SW 1271 (cell line): ENCODE measurements around the gene TENM4.

Experiments
- DNase-seq, 2 experiments: peaks; one replicate each; lab custom pipeline; 2025; lab: John Stamatoyannopoulos, UW

The TENM4 gene

DNA sequence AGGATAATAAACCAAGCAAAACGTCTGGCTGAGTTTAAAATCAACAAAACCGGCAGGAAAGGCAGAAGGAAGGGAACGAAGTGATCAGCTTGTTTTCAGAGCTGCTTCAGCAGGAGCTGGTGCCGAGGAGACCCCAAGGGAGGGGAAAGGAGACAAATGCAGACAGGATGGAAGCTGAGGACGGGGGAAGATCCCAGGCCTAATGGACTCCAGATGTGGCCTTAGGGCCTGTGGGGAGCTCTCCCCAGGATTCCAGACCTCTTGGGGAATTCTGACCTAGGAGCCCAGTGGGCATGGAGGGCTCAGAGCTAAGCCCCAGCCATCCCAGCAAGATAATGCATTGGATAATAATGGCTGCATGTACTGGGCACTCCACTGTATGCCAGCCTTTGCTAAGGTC, 654.7 kb downstream of the TENM4 start:
- DNase-seq: no peak

DNA sequence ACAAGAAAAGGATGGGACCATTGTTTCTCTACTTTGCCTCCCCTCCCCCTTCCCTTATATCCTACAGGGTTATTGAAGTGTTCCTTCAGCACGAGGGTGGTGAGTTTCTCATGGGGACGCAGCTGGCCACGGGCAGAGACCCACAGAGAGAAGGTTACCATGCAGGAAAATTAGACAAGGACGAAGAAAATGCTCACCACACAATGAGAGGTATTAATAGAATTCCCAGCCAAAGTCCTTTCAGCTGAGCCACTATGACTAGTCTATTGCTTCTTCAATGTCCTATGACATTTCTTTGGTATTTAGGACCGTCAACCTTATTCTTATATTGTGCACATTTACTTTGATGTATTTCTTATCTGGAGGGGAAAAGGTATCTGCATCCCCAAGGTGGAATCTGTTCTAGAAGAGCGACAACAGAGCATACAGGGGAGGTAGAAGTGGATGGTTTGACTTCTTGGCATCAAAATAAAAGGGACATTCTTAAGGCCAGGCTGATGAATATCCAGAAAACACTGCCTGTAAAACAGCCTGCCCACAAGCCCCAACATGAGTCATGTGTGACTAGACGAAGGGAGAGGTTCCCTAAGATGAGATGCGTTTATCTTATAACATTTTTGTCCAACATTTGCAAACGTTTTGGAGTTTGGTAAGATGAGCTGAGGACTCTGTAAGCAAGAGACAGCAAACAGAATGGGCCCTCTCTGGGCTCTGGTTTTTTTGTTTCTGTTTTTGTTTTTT, 656.3 kb downstream of the TENM4 start:
- DNase-seq: no peak

DNA sequence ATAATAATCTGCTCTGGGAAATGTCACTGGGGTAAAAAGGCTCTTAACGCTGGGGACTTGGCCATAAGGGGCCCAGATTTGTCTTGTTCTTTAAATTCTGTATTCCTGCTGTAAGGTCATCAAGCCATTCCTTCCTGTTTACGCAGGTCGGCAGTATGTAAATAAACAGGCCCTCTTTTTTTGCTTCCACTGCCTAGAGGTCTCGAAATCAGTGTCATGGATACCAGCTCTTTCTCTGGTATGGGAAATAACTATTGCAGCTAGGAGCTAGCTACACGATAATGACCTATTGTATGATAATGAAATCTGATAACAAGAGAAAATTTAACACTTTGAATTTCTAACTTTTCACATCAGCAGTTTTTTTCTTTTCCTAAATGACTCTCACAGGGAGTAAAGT, 657.0 kb downstream of the TENM4 start:
- DNase-seq: no peak

DNA sequence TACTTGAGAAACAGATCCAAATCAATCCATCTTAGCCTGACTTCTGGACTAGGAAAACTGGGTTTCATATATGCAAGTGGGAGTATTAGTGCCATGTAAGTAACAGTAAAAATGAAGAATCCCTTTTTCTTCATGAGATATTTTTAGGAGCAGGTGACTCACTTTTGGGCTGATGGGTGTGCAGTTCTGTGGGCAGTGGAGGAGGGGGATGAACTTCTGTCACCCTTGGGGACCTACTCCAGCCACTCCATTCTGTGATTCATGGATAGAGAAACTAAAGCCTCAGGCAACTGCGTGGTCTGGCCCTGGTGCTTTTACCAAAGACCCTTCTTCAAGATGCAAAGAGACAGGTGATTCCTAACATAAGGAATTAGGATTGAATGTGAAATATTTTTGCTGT, 657.5 kb downstream of the TENM4 start:
- DNase-seq: no peak

DNA sequence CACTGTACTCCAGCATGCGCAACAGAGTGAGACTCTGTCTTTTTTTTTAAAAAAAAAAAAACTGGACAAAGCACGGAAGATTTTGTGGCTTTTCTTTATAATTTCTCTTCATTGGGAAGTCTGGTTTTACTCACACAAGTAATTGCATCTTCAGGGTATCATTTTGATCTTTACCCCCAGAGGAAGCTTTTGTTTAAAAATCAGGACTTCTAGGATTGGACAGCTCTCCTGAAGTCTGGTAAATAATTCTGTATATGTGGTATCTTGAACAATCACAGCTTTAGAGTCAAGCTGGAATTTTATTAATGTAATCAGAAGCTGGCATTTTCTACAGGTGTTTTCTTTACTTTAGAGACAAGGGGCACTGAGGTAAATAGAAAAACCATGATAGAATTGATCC, 658.1 kb downstream of the TENM4 start:
- DNase-seq: no peak

DNA sequence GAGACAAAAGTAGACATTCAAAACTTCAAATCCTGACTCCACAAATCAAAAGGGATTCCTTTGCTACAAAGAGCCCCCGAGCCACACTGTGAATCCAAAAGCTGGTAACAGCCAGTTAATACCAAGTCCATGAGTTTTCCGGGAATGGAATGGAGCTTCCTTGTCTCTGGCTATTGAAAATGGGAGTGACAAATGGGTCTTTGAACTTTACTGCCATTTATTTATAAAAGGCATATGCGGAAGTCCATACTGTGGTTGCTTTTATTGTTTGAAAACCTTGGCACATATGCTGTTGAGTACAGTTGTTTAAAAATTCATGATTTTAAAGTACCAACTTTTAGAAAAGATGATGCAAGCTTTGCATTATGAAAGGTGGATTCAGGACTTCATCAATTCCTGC, 659.9 kb downstream of the TENM4 start:
- DNase-seq: no peak

DNA sequence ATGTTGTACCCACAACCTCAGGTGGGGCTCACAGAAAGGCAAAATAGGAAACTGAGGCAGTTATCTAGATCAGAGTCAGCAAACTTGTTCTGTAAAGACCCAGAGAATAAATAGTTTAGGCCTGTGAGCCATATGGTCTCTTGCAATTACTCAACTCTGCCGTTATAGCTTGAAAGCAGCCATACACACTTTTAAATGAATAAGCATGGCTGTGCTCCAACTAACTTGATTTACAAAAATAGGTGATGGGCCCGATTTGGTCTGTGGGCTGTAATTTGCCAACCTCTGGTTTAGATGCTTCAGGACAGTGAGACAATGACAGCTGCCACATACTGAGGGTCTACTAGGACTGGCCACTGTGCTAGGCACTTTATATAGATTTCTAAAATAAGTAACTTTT, 667.3 kb downstream of the TENM4 start:
- no peak for DNase-seq

DNA sequence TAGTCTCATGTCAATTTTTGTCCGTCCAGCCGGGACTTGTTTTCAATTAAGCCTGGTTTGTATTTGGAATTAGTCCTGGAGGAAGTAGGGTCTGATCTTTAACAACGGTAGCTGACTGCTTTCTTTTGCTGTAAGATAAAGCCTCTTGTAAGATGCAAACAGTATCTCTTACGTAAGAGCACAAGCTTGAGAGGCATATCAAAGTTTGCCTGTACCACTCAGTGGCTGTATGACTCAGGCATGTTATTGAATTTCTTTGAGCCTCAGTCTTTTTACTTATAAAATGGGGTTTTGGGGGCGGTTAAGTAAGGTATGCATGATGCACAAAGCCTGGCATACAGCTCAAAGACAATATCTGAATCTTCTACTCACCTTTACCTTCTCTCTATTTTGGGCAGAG, 667.8 kb downstream of the TENM4 start:
- no peak for DNase-seq

DNA sequence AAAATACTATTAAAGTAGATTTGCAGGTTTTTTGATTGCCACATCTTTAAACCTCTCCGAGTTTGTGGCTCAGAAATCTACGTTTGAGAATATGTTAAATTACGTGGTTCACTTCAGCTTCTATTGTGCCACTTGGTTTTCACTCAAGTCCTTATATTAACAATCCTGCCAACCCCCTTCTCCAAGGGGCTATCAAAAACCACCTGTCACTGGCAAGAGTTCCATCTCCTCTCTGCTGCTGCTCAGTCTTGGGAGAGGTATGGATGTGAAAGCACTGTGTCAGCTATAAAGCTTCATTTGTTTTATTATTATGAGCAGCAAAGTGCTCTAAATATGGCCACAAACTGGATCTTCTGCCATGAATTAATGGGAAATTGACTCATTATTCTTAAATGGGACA, 668.6 kb downstream of the TENM4 start:
- DNase-seq: no peak

DNA sequence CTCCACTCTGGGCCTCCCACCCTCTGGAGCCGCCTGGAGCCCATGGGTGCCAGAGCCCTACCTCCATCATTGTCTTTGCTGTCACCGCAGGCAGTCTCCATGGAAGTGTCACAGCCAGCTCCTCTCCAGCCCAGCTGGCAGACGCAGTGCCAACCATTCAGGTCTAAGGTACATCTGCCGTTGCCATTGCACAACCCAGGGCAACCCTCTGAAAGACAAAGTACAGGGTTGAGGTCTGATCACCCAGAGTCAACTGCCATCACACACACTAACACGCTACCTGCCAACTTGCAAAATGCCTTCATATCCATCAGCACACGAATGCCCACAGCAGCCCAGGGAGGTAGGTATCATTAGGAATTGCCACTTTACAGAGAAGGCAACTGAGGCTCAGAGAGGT, 669.9 kb downstream of the TENM4 start:
- no peak for DNase-seq

DNA sequence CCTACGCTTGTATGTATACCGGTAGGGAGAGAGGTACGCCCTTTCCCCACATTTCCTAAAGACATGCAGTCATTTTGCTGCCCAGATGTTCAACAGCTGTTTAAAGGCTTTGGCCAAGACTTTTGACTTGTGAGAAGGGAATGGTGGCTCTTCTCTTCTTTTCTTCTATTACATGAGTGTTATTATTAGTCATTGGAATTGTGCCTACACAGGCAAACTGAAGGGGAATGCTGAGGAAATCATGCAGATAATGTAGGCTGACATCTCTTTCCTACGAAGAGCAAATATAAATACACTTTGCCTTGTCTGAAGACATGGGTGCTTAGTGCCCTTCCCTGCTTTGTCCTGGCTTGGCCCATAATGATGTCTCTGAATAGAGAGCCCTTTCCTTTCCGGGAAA, 671.9 kb downstream of the TENM4 start:
- no peak for DNase-seq

DNA sequence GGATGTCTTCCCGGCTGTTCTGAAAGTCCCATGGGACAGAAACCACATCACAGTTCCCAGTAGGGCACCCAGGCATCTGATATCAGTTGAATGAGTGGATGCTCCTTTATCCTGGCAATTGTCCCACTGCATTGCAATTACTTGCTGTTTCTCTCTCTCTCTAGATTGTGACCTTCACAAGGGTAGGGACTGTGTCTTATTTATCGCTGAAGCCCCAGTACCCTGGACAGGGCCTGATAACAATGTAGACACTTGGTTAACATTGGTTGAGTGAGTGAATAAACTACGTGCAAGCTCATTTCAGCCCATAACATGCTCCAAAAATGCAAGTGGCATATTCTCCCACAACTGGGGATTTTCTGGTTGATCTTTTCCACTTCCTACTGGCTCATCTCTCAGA, 672.5 kb downstream of the TENM4 start:
- DNase-seq: no peak

DNA sequence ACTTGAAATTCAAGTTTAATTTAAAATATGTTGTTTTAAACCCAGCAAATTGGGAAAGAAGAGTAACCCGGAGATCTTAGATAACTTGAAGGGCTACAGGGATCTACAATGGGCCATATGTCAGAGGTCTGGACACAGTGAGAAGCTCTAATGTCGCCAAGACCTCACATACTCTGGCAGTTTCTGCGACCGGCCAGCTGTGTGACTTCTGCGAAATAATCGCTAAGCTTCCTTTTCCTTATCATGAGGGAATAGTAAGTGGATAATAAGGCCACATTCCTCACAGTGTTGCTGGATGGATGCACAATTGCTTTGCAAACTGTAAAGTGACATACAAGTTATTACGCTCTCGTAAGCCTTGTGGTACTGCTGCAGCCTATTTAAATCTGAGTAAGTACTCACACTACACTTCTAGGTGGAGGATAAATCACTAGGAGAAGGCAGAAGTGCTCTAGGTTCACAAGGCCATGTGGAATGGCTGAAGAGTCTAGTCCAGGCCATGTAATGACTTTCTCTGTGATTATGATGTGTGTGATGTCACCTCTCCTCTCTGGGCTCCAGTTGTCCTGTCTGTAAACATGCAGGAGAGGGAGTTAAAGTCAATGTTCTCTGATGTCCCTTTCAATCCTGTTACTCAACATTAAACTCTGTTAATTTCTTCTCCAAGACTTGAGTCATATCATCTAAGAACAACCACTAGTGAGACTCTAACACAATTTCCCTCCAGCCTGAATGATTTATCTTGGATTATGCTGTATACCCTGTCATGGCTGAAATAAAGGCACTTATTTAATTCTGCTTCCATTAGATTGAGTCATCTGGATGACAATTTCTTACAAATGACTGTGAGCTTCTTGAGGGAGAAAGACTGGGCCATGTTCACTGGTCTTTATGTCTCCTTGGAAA, 673.5 kb downstream of the TENM4 start:
- no peak for DNase-seq

DNA sequence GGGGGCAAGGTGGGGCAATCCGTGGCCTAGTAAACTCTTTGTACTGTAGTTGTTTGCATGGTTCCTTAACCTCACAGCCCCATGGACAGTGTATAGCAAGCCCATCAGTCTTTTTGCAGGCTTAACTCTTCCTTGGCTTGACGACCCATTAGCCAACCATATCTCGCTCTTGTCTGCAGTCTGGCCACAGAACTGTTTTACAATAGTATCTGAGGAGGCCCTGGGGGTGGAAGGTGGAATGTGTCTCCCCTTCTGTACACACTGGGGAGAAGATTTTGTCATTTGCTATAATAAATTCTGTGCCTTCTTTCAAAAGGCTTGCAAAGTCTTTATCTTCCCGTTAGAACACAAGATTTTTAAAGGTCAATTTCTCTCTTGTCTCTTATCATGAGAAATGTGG, 675.9 kb downstream of the TENM4 start:
- DNase-seq: no peak

DNA sequence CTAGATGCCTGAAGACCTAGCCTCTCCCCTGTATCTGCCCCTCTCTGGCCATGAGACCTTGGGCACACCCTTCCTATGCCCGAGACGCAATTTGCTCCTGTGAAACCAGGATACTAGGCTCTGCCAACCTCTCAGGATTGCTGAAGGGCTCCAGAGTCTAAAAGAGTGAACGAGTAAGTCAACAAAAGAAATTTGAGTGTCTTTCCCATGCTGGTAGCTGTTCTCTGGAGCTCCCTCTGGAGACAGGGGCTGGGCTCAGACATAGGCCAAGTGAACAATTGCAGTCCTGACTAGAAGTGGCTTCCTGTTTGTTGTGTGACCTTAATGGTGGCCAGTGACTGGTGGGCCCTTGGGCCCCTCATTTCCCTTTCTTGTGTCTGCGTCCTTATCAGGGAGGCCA, 677.2 kb downstream of the TENM4 start:
- DNase-seq: no peak

DNA sequence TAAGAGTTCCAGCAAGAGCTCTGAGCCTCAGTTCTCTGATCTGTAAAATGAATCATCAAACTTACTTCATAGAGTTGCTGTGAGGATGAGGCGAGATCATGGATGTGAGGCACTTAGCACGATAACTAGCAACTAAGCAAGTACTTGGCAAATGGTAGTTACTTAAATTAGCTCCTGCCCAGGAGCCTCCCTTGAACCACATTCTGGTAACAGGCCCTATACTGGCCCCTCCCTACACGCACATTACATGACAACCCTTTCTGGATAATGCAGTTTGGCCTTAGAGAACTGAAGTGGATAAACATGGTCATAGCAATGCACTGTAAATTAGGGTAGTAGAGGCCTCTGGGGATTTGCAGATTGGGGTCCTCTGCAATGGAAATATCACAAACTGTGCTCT, 678.7 kb downstream of the TENM4 start:
- no peak for DNase-seq

DNA sequence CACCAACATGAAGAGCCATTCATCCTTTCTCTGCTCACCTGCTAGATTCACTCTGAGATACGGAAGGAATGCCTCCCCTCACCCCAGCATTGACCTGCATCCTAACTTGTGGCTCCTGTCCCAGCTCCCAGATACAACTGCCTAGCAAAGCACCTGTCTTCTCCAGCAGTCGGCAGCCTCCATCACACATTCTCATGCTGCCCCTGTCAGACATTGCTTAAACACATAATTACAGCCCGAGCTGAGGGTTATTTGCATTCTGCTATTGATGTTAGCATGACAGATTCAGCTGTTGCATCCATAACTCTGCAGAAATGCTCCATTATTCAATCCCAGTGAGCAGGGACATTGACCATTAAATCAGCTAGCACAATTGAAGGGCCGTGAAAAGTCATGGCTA, 681.8 kb downstream of the TENM4 start:
- DNase-seq: no peak

DNA sequence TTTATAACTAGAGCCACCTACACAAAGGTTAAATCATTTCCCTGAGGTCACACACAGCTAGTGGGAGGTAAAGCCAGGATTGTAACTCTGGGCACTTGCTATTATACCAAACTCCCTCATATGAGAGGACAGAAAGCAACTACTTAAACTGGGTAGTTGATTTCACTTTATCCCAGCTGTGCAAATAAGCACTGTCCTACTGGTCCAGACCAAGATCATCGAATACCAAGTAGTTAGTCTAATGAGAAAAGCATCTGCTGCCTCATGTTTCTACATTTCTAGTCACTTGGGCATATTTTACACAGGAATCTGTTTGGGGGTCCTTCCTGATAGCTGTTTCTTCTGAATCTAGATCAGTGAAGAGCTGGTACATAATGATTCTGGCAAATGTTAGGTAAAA, 687.5 kb downstream of the TENM4 start:
- DNase-seq: no peak

DNA sequence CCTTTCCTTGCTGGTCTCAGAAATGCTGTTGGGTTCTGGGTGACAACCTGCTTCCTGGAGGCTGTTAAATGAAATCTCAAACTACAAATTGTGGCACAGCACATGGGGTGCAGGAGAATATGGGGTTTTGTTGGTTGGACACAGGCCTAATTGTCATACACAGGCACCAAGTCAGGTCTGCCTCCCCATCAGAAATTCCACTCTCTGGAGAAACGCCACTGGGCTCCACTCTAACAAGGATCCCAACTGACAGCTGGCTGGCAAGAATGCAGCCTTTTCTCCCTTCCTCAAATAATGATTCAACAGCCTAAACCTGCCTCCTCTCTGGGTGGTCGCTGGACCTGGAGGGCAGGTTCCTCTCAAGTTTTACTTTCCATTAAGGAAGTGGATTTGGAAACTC, 688.3 kb downstream of the TENM4 start:
- DNase-seq: no peak

DNA sequence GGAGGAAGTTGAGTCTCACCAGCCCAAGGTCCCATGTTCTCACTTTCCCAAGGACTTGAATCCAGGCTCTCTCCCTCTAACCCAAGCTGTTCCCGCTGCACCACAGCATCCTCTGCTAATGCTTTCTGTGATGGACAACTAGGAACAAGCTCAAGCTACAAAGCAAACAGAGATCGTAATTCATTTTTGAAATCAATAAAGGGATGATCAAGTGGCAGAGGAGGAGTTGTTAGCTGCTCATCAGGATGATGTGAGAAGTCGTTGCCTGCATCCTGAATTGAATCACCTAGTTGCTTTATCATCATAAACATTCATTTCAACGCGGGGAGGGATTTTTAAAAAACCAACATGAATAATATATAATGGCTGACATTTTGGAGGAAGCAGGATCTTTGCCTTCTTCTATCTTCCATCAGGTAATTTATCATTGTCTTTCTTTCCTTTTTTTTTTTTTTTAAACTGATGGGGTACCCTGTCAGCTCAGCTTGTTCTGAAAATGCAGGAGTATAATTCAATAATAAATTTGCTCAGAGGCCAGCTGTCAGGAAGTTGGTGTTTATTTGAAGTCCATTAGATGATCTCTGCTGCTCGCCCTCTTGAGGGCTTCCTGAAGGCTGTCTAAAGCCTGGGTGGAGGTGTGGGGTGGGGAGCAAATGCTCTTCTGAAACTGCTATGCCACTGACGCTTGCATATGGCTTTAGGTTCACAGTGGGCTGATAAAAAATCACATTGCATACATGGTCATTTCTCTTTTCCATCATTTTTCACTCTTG, 691.7 kb downstream of the TENM4 start:
- no peak for DNase-seq

DNA sequence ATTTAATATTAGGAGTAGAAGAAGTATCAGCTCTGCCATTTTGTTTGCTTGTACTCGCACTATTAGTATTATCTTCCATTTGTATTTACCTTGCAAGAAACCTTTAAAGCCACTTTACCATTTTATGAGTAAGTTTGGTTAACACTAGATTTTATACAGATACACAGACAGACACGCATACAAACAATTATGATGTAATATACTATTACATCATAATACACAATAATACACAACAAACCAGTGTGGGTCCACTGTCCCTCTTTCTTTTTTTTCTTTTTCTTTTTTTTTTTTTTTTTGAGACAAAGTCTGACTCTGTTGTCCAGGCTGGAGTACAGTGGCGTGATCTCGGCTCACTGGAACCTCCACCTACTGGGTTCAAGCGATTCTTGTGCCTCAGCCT, 695.9 kb downstream of the TENM4 start:
- no peak for DNase-seq

DNA sequence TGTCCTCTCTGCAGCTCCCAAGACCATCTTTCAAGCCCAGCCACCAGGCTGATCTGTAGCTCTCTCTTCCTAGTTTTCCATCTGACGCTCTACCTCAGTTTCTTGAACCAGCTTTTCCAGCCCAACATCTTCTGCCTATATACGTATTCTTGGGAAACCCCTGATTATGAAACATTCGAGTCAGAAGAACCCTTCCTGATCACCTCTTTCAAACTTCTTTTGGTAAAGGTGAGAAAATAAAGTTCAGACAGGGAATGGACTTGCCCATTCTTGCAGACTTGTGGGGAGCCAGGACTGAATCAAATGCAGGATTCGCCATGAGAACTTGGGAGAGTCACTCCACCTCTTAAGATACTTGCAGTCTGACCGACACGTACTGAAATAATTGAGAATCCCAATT, 696.6 kb downstream of the TENM4 start:
- DNase-seq: no peak

DNA sequence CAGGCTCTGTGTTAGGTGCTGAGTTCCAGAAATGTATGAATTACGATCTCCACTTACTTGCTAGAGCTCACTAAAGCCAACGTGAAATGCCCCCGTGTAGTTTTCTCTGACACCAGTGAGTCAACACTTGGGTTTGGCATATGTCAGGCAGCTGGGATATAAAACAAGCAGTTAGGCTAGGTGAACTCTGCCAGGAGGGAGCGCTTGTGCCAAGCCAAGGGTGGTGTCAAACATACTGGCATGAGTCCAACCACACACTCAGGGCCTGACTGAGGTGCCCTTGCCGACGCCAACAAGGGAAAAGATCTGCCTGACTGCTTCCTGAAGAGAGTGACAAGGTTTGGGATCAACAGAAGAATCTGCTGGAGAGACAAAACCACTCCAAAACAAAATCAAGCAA, 698.4 kb downstream of the TENM4 start:
- DNase-seq: no peak
